C4-2B (cell line): ENCODE measurements around the gene PRR20G.

ENCODE experiments used
- ZFX ChIP-seq: fragments of 450-650 bp; IDR thresholded peaks from 2 replicates; pipeline ENCODE4 v1.6.1; 2017
- TF ChIP-seq, protein P1 (sequence below): fragments of 450-650 bp; conservative IDR thresholded peaks from 2 replicates; pipeline ENCODE4 v1.5.1; 2017; ENCODE audit warnings: mild to moderate bottlenecking

DNA sequence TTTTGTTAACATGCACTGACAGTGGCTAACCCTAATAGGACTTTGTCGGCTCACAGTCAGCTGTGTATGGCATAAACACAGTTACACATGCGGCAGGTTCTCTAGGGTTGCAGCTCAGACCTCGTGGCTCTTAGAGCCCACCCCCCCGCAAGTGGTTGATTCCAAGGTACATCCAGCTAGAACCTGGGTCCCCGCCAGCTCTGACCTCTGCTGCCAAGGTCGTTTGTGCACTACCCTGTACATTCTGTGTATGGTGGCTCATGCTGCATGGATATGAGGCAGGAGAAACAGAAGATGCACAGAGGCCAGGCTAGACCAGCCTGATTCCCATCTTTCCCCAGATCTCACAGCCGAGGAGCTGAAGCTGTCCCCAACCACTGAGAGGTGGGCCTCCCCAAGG, 25.9 kb downstream of the PRR20G start:
- TF ChIP-seq, protein P1, sequence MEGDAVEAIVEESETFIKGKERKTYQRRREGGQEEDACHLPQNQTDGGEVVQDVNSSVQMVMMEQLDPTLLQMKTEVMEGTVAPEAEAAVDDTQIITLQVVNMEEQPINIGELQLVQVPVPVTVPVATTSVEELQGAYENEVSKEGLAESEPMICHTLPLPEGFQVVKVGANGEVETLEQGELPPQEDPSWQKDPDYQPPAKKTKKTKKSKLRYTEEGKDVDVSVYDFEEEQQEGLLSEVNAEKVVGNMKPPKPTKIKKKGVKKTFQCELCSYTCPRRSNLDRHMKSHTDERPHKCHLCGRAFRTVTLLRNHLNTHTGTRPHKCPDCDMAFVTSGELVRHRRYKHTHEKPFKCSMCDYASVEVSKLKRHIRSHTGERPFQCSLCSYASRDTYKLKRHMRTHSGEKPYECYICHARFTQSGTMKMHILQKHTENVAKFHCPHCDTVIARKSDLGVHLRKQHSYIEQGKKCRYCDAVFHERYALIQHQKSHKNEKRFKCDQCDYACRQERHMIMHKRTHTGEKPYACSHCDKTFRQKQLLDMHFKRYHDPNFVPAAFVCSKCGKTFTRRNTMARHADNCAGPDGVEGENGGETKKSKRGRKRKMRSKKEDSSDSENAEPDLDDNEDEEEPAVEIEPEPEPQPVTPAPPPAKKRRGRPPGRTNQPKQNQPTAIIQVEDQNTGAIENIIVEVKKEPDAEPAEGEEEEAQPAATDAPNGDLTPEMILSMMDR, result no peak
- no peak for TF ChIP-seq ZFX
